Activated CD4-positive, CD25-positive, alpha-beta regulatory T cell treated with anti-CD3 and anti-CD28 coated beads, Interleukin-2, amount 50 U/mL, for 16 hours (primary cell): ENCODE results near the gene CAMK2B.

Experiments
- DNase-seq: peaks from one replicate; pipeline ENCODE4 v3.0.0-alpha.2; 2020; ENCODE audit warnings: low read depth, low spot score

Gene CAMK2B

DNA sequence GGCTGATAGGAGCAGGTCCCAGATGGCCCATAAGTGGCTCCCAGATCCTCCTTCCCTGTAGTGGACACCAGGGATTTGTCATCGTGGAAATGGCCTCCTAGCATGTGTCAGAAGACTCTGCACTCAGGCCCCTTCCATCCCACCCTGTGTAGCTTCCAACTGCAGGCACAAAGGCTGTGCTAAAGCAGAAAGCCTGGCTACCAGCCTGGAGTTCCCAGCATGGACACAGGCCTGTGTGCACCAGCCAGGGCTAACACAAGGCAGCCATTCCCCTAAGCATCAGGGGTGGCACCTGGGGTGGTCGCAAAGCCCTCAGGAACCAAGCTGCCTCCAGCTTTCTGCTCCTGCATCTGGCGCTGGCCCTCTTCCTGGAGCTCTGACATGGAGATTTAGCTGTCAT is 4.5 kb upstream of the CAMK2B start:
- no peak for DNase-seq

DNA sequence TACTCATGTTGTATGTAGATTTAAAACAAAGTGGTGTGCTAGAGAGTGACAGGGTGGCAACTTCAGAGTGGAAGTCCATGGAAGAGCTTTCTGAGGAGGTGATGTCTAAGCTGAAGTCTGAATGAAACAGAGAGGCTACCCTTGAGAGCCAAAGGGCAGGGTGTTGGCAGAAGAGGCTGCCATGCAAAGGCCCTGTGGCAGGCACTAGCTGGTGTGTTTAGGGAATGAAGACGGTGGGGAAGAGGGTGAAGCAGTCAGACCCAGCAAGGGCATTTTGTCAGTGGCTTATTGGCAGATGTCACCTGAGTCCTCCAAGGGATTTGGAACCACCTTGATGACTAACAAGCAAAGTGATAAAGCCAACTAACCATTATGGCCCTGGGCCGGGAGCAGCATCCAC is 3.7 kb upstream of the CAMK2B start:
- no peak for DNase-seq

DNA sequence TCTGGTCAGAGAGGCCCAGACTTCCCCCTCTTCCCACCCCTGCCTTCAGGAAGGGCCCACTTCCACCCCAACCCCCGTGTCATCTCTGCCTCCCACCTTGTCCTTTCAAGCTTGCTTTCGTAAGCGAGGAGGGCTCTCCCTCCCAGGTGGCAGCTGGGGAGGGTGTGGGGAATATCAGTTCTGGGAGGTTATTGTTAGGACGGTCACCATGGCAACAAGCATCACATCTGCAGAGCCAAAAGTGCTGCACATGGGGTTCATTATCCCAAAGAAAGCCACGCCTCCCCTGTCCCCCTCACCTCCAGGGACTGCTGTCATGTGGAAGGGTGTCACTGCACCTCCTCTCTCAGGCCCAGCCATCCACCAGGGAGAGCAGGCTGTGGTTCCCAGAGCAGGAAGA is 2.6 kb upstream of the CAMK2B start:
- no peak for DNase-seq

DNA sequence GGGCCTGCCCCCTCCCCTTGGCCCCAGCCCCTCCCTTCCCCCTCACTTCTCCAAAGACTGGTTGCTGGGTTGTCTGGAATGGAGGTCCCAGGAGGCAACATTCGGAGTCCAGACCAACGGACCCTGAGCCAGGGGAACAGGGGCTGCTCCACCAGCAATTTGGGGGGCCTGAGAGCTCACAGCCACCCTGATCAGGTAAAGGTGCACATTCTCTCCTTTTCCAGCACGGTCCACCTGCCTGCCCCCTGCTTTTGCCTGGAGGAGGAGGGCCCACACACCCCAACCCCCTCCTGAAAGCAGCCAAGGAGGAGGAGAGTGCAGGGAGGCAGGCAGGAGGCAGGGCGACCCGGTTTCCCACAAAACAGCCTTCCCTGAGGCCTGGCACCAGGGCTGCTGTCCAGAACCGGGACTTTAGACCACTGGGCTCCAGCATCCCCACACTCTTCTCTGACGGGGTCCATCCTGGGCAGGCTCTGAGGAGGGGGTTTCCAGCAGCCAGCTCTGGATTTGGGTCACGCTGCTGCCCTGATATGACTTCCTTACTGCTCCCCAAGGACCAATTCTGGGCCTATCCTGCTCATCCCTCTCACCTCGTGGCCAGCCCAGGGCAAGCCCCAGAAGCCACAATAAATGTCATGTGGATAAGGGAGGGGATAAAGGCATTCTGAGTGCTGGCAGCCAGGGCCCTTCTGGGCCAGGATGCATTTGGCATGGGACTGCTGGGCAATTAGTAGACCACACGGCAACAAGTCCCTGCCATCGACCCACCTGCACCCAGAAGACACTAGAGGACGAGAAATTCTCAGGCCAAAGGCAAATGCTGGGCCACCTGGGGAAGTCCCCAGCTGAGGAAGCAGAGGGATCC is 1.1 kb upstream of the CAMK2B start:
- no peak for DNase-seq

DNA sequence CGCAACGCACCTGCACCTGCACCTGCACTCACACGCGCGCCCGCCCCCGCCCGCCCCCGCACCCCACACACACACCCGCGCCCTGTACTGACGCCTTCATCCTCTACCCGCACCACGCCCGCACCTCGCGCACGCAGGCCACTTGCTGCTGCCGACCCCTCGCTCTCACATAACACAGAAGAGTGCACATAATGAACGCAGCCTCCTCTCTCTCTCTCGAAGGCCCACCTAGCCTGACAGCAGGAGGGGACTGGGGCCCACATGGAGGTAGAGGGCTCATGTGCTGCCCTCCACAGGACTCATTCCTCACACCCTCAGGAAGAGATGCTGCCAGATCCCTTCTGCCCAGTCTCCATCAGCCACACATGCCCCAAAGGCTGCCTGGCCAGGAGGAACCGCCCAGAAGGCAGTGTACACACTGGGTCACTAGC is 432 bp upstream of the CAMK2B start:
- DNase-seq = no peak

DNA sequence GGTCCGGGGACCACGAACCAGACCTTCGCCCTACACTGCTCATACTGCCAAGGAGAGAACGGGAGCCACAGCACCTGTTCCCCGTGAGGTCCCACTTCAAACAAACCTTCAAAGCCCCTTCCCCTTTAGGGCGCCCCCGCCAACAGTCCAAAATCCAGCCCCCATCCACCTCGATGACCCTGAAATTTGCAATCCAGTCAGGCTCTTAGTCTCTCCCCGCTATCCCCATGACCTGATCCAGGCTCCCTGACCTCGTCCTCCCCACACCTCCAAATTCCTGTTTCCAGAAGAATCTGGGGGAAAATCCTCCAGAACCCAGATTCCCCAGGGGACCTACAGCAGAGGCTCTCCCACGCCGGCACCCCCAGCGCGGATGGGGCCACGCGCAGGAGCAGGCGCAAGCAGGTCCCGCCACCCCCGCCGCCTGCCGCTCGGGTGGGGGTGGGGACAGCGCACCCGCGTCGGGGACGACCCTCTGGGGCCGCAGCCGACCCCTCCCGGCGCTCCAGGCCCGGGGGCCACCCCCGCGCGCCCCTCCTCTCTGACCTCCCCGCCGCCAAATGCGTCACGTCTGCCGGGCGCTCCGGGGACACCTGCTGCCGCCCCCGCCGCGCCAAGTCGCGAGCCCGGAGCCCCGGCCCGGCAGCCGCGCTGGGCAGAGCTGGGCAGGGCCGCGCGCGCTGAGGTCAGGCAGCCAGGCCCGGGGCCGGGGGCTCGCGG is 753 bp downstream of the CAMK2B start:
- DNase-seq = no peak

DNA sequence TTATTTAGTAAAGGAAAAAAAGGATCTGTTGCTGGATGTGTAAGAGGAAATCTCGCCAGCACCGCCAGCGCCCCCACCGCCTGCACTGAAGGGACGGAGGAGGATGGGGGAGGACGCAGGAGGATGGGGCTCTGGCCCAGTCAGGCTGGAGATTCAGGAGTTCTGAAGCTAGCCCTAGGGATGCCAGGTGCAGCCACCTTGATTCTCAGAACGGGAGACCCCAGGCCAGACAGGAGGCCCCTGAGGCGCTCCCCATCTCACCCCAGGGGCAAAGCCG is 1.3 kb downstream of the CAMK2B start:
- DNase-seq = no peak

DNA sequence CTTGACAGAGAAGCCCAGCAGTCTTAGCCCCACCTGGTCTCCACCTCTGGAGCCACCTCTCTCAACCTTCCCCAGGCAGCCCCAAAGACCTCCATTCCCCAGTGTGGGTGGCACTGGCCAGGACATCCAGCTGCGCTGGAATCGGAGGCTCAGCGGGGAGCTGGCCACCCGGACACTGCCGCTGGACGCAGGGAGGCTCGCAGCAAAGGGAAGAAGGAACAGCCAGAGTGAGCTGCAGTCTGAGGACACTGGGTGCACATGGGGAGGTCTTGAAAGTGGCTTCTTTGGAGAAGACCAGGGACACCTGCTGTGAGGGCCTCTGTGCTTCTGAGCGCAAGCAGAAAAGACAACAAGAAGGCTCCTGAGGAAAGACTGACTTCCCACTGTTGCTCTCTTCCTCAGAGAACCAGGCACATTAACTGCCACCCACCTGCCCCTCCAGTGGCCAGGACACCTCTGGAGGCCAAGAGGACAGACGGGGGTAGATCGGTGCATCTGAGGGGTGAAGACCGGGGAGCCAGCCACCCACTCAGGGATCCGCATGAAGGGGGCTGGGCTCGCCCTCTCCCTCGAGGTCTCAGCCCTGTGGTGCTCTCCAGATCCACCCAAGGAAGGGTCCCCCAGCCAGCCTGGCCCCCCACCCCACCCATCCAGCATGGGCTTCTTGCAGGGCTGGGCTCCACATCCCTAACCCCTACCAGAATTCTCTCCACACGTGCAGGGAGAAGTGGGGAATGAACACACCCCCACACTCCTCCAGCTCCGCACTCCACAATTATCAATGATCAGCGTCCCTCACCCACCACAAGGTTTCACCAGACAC is 1.8 kb downstream of the CAMK2B start:
- DNase-seq = no peak

DNA sequence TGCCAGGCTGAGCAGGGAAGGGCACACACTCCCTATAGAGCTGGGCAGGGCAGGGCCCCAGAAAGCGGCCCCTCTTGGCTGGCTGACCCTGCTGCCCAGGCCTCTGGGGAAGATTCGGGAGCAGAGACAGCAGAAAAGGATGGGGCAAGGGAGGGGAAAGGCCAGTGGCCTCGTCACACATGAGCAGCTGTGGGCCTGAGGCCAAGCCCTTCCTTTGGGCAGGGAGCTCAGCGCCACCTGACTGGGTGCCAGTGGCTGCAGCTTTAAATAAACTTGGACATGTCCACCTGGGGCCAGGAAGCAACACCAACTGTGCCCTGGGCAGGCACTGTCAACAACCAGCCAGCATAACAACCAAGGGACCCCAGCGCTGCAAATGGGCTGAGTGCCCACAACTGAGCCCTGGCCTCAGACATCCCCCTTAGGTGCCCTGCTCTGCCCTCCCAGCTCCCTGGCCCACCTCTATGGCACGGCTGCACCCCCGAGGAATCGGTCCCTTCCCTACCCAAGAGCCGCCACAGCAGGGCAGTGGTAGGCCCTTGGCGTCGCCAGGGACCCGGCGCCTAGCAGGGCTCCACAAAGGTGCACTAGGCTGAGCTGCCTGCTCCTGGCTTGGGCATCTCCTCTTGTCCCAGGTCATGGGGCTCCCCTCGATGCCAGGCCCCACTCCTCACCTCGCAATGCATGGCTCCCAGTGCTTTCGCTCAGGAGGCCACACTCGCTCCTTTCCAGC is 2.6 kb downstream of the CAMK2B start:
- DNase-seq = no peak

DNA sequence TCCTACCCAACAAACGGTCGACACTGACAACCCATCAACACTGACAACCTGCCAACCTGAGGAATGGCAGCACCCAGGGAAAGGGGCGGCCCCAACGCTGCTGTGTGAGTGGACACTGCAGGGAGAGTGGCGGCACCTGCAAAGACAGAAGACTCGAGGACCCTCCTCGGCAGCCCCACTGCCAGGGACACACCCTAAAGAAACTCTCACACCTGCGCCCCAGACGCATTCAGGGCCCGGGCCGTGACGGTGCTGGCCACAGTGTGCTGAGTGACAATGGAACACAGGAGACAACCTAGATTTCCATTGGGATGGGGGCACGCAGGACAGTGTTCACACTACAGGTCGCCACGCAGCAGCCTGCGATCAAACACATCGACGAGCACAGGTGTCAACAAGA is 3.6 kb downstream of the CAMK2B start:
- DNase-seq = no peak

DNA sequence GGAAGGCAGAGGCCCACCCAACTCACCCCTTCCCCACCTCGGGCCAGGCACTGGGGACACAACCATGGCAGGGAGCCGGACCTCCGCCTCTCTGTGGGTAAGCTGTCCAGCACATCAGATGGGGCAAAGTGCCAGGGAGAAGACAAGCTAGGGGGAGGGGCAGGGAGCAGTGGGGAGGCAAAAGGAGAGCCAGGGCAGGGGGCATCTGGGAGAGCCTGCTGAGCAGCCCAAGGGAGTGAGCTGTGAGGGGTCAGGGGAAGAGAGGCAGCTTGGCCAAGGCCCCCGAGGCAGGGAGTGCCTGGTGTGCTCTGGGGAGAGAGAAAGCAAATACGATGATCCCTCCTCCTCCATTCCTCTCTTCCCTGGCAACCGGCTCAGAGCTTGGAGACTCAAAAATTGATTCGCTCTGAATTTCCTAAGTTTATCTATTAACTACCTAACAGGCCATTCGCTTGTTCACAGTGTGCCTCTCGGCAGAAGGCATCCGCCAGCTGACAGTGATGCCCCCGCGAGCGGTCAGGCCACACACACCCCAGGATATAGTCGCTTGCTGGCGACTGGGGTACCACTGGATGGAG is 4.5 kb downstream of the CAMK2B start:
- DNase-seq = no peak

DNA sequence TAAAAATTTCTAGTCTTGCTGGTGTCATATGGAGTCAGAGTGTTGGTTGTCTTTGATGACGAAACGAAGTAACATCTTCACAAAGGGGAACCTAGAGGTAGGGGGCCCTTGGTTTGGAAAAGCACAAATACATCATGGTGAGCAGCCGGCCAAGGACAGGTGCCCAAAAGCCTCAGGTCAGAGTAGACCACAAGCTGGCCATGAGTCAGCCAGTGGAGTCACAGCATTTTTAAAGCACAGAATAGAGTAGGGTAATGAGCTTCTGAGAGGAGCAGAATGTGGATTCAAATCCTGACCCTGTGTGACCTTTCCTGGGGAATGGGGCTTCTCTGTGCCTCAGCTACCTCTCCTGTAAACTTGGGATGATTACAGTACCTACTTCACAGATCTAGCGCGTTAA is 5.3 kb downstream of the CAMK2B start:
- DNase-seq = no peak

DNA sequence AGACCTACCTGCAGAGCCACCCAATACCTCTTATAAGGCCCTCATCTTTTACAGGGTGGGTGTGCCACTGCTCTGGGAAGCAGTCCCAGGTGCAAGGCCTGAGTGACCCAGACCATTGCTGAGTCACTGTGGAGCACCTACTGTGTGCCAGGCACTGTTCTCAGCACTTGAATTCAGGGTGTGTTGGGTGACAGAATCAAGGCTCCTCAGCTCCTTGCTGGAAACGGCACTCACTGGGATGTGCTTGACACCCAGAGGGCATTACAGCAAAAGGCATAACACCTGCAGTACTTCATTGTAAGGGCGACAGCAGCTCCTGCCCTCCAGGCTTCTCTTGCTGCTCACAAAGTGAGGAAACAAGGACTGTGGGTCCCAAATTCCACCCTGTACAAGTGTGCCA is 7.1 kb downstream of the CAMK2B start:
- DNase-seq = no peak

DNA sequence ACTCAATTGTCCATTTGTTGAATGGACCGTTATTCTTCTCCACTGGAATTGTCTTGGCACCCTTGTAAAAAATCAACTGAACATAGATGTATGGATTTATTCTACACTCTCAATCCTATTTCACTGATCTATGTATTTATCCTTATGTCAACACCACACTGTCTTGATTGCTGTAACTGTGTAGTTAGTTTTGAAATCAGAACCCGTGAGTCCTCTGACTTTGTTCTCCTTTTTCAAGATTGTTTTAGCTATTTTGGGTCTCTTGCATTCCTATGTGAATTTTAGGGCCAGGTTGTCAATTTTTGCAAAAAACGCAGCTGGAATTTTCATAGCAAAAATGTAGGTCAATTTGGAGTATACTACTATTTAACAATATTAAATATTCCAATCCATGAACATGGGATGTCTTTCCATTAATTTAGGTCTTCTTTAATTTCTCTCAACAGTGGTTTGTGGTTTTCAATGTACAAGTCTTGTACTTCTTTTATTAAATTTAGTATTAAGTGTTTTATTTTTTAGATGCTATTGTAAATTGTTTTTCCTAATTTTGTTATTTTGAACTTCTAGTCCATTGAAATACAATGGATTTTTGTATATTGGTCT is 10.0 kb downstream of the CAMK2B start:
- no peak for DNase-seq

DNA sequence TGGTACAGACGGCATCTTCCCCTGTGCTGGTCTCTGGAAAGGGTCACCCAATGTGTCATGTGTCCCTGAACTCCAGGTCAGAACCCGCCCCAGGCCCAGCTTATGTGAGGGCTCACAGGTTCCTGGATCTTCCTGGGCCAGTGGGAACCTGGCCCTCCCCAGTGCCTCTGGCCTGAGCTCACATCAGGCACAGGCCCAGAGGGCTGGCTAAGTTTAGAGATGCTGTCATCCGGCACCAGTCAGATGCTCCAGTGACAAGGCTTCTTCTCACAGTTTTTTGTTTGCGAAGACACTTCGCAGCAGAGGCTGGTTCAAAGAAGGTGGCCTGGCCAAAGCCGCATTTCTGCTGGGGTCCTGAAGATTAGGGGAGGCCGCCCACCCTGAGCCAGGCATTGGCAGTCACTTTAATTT is 11.8 kb downstream of the CAMK2B start:
- DNase-seq = no peak

DNA sequence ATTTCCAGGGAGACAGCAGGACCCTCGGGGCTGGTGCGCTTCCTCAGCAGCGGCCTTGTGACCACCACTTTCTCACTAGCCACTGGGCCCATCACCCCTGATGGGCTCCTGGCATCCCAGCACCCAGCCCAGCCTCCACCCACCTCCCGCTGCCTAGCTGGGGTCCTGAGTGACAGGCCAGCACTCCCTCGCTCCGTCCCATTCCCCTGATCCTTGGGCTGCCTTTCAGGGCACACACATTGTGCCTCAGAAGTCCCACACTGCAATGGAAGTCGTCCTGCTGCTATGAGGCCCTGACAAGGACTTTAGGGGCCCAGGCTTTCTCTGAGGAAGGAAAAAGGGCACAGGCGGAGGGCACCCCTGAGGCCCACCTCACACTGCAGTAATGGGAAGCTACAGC is 12.4 kb downstream of the CAMK2B start:
- DNase-seq = no peak

DNA sequence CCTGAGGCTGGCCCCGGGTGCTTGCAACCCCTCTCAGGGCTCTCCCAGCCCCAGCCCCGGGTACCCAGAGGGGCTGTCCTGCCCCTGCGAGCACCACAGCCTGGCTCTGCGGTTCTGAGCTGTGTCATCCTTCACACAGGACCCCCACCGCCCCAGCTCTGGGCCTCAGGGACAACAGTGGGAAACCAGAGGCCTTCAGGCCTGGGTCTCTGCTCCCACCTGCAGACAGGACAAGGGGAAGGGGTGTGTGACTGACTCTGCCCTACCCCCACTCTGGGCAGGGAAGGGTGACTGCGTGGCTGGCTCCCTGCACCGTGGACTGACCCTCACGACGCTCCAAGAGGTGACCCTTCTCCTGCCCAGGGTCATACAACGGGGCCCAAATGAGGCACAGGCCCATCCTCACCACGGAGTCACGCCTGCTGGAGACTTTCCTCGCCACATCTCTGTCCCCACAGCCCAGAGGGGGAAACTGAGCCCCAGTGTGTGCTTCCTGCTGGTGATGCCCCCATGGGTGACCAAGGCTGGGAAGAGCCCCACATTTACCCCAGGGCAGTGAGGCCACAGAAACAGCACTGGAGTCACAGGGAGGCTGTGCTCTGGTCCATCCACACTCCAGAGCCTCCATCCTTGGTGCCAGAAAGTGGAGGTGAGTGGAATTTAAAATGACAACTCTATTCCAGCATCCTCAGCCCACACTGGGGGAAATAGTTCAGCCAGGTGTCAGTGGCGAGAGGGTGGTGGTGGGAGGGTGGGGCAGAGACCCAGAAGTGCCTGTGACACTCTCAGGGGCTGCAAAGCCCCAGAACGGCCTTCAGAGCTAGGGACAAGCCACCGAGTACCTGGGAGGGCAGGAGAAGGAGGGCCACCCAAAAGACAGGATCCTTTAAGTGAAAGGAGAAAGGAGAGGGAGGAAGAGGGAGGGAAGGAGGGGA is 13.6 kb downstream of the CAMK2B start:
- DNase-seq = no peak

DNA sequence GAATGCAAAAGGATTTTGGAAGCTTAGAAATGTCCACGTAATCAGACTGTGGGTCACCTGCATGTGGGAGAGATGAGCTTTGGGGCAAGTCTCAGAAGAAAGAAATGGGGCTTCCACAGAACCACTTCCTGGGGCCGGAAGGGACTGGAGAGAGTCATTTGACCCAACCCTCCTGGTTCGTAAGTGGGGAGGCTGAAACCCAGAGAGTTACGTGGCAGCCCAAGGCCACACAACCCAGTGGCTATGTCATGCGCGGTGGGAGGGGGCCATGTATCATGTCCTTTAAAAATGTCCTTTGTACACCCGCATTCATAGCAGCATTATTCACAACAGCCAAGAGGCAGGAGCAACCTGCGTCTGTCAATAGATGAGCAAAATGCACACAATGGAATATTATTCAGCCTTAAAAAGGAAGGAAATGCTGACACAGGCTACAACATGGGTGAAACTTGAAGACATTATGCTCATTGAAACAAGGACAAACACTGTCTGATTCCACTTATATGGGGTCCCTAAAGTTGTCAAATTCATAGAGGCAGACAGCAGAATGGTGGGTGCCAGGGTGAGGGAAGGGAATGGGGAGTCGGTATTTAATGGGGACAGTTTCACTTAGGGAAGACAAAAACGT is 15.1 kb downstream of the CAMK2B start:
- no peak for DNase-seq

DNA sequence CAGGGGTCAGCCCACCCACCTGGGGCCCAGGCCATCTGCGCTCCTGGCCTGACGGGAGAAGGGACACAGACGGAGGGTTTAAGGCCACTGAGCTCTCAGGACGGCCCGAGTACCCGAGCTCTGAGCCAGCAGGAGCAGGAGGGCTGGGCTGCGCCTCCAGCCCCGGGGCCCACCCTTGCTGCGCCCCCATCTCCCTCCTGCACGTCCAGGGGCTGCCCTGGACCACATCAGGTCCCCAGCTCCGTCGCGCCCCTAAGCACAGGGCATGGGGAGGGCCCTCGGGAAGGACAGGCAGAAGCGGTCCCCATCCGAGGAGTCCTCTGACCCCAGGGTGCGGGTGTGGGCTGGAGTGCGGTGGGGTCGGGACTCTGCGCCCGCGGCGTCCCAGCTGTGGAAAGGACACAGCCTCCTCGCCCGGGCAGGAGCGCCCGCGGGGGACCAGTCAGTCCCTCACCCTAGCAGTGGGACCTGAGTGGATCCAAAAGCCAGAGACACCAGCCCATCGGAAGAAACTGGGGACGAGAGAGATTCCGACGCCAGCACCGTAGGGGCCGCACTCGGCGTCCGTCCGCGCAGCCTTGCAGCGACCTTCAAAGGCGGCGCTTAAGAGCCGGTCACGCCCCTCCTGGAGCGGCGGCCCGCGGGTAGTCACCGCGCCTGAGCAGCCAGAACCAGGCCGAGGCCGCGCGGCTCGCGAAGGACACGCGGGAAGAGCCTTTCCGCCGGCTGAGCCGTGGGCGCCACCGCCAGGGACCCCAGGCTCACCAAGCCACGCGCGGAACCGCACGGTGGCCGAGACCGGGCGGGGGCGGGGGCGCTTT is 15.9 kb downstream of the CAMK2B start:
- DNase-seq = no peak
